IMR-90 (cell line): Measurements from ENCODE around the gene RNF19B. TPM values are rescaled to one million over a fixed set of nuclear protein-coding genes. Genes with fewer than 3 reads are reported as not detected.
"Not testable (repeated sequence)": the region's sequence is repeated elsewhere in the genome, so short reads cannot be mapped to it uniquely, and the experiment has no call there.

Experiments used
- ATAC-seq: fragments of 200-7000 bp; cut with Tn5 transposase; 2 replicates; pipeline ENCODE4 v1.9.1; 2020; ENCODE audit warnings: low read depth, mild to moderate bottlenecking, moderate library complexity
- BruUV-seq: library from RNA; stranded (reverse); fragments of 400-500 nt; replicated peaks from 2 replicates; lab custom pipeline; 2021; lab: Mats Ljungman, UMichigan
- CTCF ChIA-PET: fragments of 300-600 bp; formaldehyde crosslinking; extraction: SDS; loops from one replicate; lab custom pipeline; 2021; ENCODE audit warnings: antibody characterized with exemption; lab: Yijun Ruan, JAX
- POLR2A ChIA-PET: fragments of 300-600 bp; sonication (Branson Sonifier 250); formaldehyde crosslinking; loops from one replicate; lab custom pipeline; 2022; ENCODE audit warnings: antibody characterized with exemption; ENCODE audit not compliant: unreplicated experiment; lab: Charles Lee
- DNase-seq: peaks from one replicate; pipeline ENCODE4 v3.0.0; 2013
- H2AFZ ChIP-seq: replicated peaks from 2 replicates; pipeline ENCODE3; 2013; ENCODE audit warnings: low read length, mild to moderate bottlenecking; ENCODE audit not compliant: poor library complexity
- H2AK5ac ChIP-seq: 2 replicates; pipeline ENCODE4 v1.6.1; 2013; ENCODE audit warnings: low read depth, low read length, inconsistent platforms
- H2AK9ac ChIP-seq: replicated peaks from 2 replicates; pipeline ENCODE3; 2013; ENCODE audit warnings: mild to moderate bottlenecking, low read depth, low read length, moderate library complexity; ENCODE audit not compliant: poor library complexity
- H2BK120ac ChIP-seq: 2 replicates; pipeline ENCODE4 v1.6.1; 2013; ENCODE audit warnings: low read depth, low read length, inconsistent platforms
- H2BK15ac ChIP-seq: 3 replicates; pipeline ENCODE4 v1.6.1; 2013; ENCODE audit warnings: low read depth, low read length, inconsistent platforms
- H2BK20ac ChIP-seq: 2 replicates; pipeline ENCODE4 v1.6.1; 2013; ENCODE audit warnings: low read depth, mild to moderate bottlenecking, inconsistent platforms, low read length, moderate library complexity
- H2BK5ac ChIP-seq: 2 replicates; pipeline ENCODE4 v1.6.1; 2013; ENCODE audit warnings: mild to moderate bottlenecking, low read depth, low read length, inconsistent platforms; ENCODE audit not compliant: poor library complexity, severe bottlenecking
- H3K14ac ChIP-seq: replicated peaks from 2 replicates; pipeline ENCODE4 v1.6.1; 2013; ENCODE audit warnings: low read depth, low read length, inconsistent platforms
- H3K18ac ChIP-seq: 2 replicates; pipeline ENCODE4 v1.6.1; 2013; ENCODE audit warnings: low read depth, low read length, control low read depth
- H3K23ac ChIP-seq: 2 replicates; pipeline ENCODE4 v1.6.1; 2013; ENCODE audit warnings: low read depth, low read length, inconsistent platforms
- H3K27ac ChIP-seq: 2 replicates; pipeline ENCODE4 v1.5.1; 2013; ENCODE audit warnings: mild to moderate bottlenecking, control low read depth, low read length; ENCODE audit not compliant: insufficient read depth
- H3K27me3 ChIP-seq: 2 replicates; pipeline ENCODE4 v1.6.1; 2013; ENCODE audit warnings: low read length; ENCODE audit not compliant: control insufficient read depth, insufficient read depth
- H3K36me3 ChIP-seq: 2 replicates; pipeline ENCODE4 v1.6.1; 2013; ENCODE audit warnings: low read length, mixed read lengths; ENCODE audit not compliant: control insufficient read depth, insufficient read depth
- H3K4ac ChIP-seq: 2 replicates; pipeline ENCODE4 v1.6.1; 2013; ENCODE audit warnings: low read depth, low read length, inconsistent platforms
- H3K4me1 ChIP-seq: 2 replicates; pipeline ENCODE4 v1.6.1; 2013; ENCODE audit warnings: low read length, mixed read lengths; ENCODE audit not compliant: control insufficient read depth, insufficient read depth
- H3K4me2 ChIP-seq: 2 replicates; pipeline ENCODE4 v1.6.1; 2013; ENCODE audit warnings: low read depth, mild to moderate bottlenecking, control low read depth, low read length, moderate library complexity
- H3K4me3 ChIP-seq: 2 replicates; pipeline ENCODE4 v1.5.1; 2013; ENCODE audit warnings: low read depth, mild to moderate bottlenecking, control low read depth, low read length, moderate library complexity; ENCODE audit not compliant: insufficient read depth
- H3K56ac ChIP-seq: 2 replicates; pipeline ENCODE4 v1.6.1; 2013; ENCODE audit warnings: low read length, inconsistent platforms; ENCODE audit not compliant: insufficient read depth; ENCODE audit errors: extremely low read depth
- H3K79me1 ChIP-seq, 2 experiments: 2 replicates each; pipeline ENCODE4 v1.6.1; 2013; ENCODE audit warnings: low read length in 2 of 2, inconsistent platforms in 1 of 2, low read depth in 1 of 2
- H3K9ac ChIP-seq: 2 replicates; pipeline ENCODE4 v1.6.1; 2013; ENCODE audit warnings: low read depth, low read length, control low read depth
- H3K9me1 ChIP-seq: 2 replicates; pipeline ENCODE4 v1.6.1; 2013; ENCODE audit warnings: low read length, inconsistent platforms; ENCODE audit not compliant: insufficient read depth
- H3K9me3 ChIP-seq: 2 replicates; pipeline ENCODE4 v1.6.1; 2013; ENCODE audit warnings: low read length; ENCODE audit not compliant: control insufficient read depth, insufficient read depth
- H4K20me1 ChIP-seq: 2 replicates; pipeline ENCODE4 v1.6.1; 2013; ENCODE audit warnings: low read length, inconsistent platforms; ENCODE audit not compliant: insufficient read depth
- H4K5ac ChIP-seq: 2 replicates; pipeline ENCODE4 v1.6.1; 2013; ENCODE audit warnings: mild to moderate bottlenecking, low read depth, low read length, control low read depth
- H4K8ac ChIP-seq, 2 experiments: 2 replicates each; pipeline ENCODE4 v1.6.1; 2013; ENCODE audit warnings: low read depth in 2 of 2, low read length in 2 of 2, control low read depth in 1 of 2, inconsistent platforms in 1 of 2
- H4K91ac ChIP-seq: 2 replicates; pipeline ENCODE4 v1.6.1; 2013; ENCODE audit warnings: low read depth, low read length, inconsistent platforms; ENCODE audit not compliant: insufficient read depth
- WGBS, 2 experiments: methylation state at CpG; one replicate each; pipeline versions ENCODE4 v1.1.5 to v1.1.7; 2013; ENCODE audit warnings: missing lambda C conversion rate in 2 of 2; ENCODE audit not compliant: insufficient read length in 1 of 2; ENCODE audit errors: extremely low coverage in 2 of 2; 5-methylcytosine and 5-hydroxymethylcytosine counted together
- dilution Hi-C: fragments of 300-500 bp; cut with HindIII; formaldehyde crosslinking; loops from one replicate; pipeline ENCODE4 v1.14.3; 2018; ENCODE audit warnings: low sequenced_read_pairs; ENCODE audit not compliant: unreplicated experiment
- in situ Hi-C: fragments of 300-500 bp; cut with MboI; formaldehyde crosslinking; loops from 3 replicates; pipeline ENCODE4 v1.14.3; 2019; ENCODE audit warnings: low sequenced_read_pairs, inconsistent platforms, mixed read lengths
- intact Hi-C: fragments of 100-400 bp; cut with micrococcal nuclease; formaldehyde crosslinking; loops from 2 replicates; pipeline ENCODE4 v1.10.0; 2022
- polyA plus RNA-seq, 3 experiments: library from polyadenylated mRNA; depleted of rRNA; stranded (reverse); fragments of >200 nt; gene quantifications; 2 replicates each; pipeline ENCODE4 v1.2.3, GENCODE V29; 2012; ENCODE audit warnings: low replicate concordance in 1 of 3
- total RNA-seq: library from RNA; depleted of rRNA; stranded (reverse); fragments of >200 nt; gene quantifications from 2 replicates; pipeline ENCODE4 v1.2.3, GENCODE V29; 2012

The RNF19B gene
- total and polyA plus RNA-seq, 2 of the 4 experiments (the other 2 are of a cell fraction), result 10.0 to 11.6 TPM

DNA sequence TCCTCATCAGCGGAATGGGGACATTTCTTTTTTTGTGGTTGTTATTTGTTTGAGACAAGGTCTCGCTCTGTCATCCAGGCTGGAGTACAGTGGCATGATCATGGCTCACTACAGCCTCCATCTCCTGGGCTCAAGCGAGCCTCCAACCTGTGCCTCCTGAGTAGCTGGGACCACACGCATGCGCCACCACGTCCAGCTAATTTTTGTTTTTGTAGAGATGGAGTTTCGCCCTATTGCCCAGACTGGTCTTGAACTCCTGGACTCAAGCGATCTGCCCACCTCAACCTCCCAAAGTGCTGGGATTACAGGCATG lies 28.7 kb upstream of the RNF19B start:
- H3K4me2 ChIP-seq, H2AK9ac ChIP-seq, in situ Hi-C loops: not testable (repeated sequence)

More for the DNA sequence above, 28.7 kb upstream of the RNF19B start:
- CTCF ChIA-PET, result interaction anchor here (1.6 kb wide), 1 partner anchor 15 kb away, joined by 3 read pairs; no protein-coding TSS in a partner anchor
- H3K27me3 ChIP-seq, POLR2A ChIA-PET, H3K56ac ChIP-seq, intact Hi-C loops, H2BK120ac ChIP-seq, H3K23ac ChIP-seq, dilution Hi-C loops, H4K20me1 ChIP-seq, H4K5ac ChIP-seq, H3K9ac ChIP-seq, H3K9me3 ChIP-seq, H2BK5ac ChIP-seq, H2AFZ ChIP-seq, H3K4me3 ChIP-seq, ATAC-seq, H3K79me1 ChIP-seq, H3K36me3 ChIP-seq, H2BK20ac ChIP-seq, BruUV-seq, H3K14ac ChIP-seq, DNase-seq, H4K91ac ChIP-seq, H3K27ac ChIP-seq, H3K18ac ChIP-seq: not testable (repeated sequence)
- 100% methylated on average over 1 of the region's 8 CpGs; no CpG with 5 or more reads in 1 of the 2 experiments for WGBS, 2 experiments
- Histone ChIP-seq H3K9me1 (peaks cover 34% of the 10 kb centered on the region), H2AK5ac (peak overlapping the region; percentile 12; the same call in 1 of the 2 replicates), H3K4me1 (peaks cover 29% of the 10 kb centered on the region), H2BK15ac (0 out of 3 replicates have a peak overlapping the region, but pooled peaks have one; percentile 5), H4K8ac (peak overlapping the region in 1 of 2 experiments; percentile 26; a peak in 1 of 4 replicates), H3K4ac (0 out of 2 replicates have a peak overlapping the region, but pooled peaks have one; percentile 10)
